ENCODE measurements around the gene IRF2.

DNA sequence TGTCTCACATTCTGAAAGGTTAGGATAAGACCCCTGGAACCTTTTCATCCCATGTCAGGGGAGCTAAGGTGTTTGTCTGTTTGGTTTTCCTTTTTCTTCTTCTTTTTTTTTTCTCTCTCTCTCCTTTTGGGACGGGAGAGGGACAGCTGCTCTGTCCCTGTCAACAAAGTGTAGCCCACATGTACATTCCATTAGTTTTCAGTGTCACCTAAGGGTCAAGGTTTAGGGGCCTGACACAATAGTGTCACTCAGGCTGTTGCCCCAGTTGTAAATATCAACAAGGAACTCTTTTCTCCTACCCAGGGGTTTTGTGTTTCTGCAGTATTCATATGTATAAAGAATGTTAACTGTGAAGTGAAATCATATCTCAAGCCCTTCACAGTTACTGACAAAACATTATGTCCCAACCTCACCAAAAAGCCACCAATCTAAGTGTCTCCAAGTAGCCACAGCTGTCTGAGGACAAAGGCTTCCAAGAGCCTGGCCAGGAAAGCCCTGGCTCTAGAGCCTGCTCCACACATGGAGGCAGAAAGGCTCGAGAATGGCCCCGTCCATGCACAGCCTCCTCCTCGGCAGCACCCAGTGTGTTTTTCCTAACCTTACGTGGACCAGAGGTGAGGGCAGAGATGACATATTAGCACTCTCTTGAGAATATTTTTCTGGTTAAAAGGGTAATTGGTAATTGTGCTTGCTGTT, 9.4 kb downstream of the IRF2 start:
- TF ChIP-seq, protein P1, sequence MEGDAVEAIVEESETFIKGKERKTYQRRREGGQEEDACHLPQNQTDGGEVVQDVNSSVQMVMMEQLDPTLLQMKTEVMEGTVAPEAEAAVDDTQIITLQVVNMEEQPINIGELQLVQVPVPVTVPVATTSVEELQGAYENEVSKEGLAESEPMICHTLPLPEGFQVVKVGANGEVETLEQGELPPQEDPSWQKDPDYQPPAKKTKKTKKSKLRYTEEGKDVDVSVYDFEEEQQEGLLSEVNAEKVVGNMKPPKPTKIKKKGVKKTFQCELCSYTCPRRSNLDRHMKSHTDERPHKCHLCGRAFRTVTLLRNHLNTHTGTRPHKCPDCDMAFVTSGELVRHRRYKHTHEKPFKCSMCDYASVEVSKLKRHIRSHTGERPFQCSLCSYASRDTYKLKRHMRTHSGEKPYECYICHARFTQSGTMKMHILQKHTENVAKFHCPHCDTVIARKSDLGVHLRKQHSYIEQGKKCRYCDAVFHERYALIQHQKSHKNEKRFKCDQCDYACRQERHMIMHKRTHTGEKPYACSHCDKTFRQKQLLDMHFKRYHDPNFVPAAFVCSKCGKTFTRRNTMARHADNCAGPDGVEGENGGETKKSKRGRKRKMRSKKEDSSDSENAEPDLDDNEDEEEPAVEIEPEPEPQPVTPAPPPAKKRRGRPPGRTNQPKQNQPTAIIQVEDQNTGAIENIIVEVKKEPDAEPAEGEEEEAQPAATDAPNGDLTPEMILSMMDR (IDR thresholded peaks at IDR 0.05), result no peak
- TF ChIP-seq ZFX (IDR thresholded peaks at IDR 0.05; ENCODE audit: borderline replicate concordance), result no peak

Data from 22Rv1 (cell line).